Measurements from ENCODE around the gene IPCEF1. TPM values are rescaled to one million over a fixed set of nuclear protein-coding genes. Genes with fewer than 3 reads are reported as not detected.

The IPCEF1 gene
- total RNA-seq, 1 experiment from 2014 or later, result 0.52 TPM

DNA sequence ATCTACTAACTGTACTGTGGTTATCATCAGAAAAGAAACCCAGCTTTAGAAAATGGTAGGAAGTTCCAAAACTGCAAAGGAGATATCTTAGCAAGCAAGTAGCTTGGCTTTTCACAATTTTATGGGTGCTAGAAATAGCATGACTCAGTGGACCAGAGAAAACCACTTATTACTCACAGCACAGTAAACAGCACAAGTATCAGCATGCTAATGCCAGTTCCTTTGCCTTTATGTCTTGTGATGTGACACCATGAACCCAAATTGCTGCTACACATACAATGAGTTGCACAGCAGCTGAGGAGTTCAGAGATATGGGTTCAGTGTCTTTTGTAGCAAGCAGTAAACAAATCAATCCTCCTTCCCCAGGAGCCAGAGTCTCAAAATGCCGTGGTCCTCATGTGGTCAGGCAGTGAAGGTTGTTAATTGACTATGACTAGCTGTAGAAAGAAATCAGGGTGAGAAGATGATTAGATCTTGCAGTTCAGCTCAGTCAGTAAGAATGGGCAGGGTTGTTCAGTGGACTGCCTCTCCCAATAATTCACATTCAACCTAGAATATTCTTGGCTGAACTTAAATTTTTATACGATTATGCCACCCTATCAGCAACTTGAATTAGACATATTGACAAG is 244.3 kb downstream of the IPCEF1 start:
- intact Hi-C loops (cut with micrococcal nuclease; ENCODE audit: unreplicated experiment), result no loop called here
- H3K9me3 Mint-ChIP-seq (ENCODE audit: low read depth, unreplicated experiment), result no peaks in the 10 kb centered on the region
- H3K4me3 Mint-ChIP-seq (ENCODE audit: low read depth, unreplicated experiment), result no peak overlapping the region
- TF ChIP-seq, protein P1, sequence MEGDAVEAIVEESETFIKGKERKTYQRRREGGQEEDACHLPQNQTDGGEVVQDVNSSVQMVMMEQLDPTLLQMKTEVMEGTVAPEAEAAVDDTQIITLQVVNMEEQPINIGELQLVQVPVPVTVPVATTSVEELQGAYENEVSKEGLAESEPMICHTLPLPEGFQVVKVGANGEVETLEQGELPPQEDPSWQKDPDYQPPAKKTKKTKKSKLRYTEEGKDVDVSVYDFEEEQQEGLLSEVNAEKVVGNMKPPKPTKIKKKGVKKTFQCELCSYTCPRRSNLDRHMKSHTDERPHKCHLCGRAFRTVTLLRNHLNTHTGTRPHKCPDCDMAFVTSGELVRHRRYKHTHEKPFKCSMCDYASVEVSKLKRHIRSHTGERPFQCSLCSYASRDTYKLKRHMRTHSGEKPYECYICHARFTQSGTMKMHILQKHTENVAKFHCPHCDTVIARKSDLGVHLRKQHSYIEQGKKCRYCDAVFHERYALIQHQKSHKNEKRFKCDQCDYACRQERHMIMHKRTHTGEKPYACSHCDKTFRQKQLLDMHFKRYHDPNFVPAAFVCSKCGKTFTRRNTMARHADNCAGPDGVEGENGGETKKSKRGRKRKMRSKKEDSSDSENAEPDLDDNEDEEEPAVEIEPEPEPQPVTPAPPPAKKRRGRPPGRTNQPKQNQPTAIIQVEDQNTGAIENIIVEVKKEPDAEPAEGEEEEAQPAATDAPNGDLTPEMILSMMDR (IDR thresholded peaks at IDR 0.05; ENCODE audit: unreplicated experiment), result no peak
- no peaks in the 10 kb centered on the region for H3K36me3 Mint-ChIP-seq (ENCODE audit: insufficient read depth, unreplicated experiment)
- CTCF ChIA-PET, result no interaction called here
- H3K4me1 Mint-ChIP-seq (ENCODE audit: low read depth, unreplicated experiment), result no peaks in the 10 kb centered on the region
- no peak overlapping the region for H3K27ac Mint-ChIP-seq (ENCODE audit: unreplicated experiment)
- no TSS peak for BruUV-seq (replicated peaks)
- H3K27me3 Mint-ChIP-seq (ENCODE audit: unreplicated experiment), result no peaks in the 10 kb centered on the region
- no peak for DNase-seq

DNA sequence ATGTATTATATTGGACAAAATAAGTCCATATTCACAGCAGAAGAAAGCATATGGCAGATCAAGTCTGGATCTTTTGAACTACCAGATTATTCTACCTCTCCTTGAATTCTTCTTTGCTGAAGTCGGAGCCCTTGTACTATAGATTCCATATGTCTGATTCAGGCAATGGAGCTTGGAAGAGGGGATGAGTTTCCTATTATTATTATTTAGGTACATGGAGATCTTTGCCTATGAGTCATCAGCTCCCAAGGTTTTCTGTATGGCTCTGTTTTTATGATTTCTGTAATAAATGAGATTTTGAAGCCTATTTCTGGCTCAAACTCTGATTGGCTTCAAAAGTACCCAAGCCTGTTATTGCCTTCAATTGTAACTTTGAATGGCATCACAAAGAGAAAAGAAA is 245.6 kb downstream of the IPCEF1 start:
- BruUV-seq (replicated peaks), result no TSS peak
- DNase-seq, result no peak
- intact Hi-C loops (cut with micrococcal nuclease; ENCODE audit: unreplicated experiment), result no loop called here
- Mint-ChIP-seq H3K36me3 (ENCODE audit: insufficient read depth, unreplicated experiment) (no peaks in the 10 kb centered on the region), H3K4me3 (ENCODE audit: low read depth, unreplicated experiment) (no peak overlapping the region), H3K4me1 (ENCODE audit: low read depth, unreplicated experiment) (no peaks in the 10 kb centered on the region), H3K27ac (ENCODE audit: unreplicated experiment) (no peak overlapping the region), H3K27me3 (ENCODE audit: unreplicated experiment) (no peaks in the 10 kb centered on the region), H3K9me3 (ENCODE audit: low read depth, unreplicated experiment) (no peaks in the 10 kb centered on the region)
- CTCF ChIA-PET, result interaction anchor here (0.5 kb wide), 1 partner anchor 365 kb away, joined by 4 read pairs; no protein-coding TSS in a partner anchor
- TF ChIP-seq, protein P1 (IDR thresholded peaks at IDR 0.05; ENCODE audit: unreplicated experiment), result no peak

DNA sequence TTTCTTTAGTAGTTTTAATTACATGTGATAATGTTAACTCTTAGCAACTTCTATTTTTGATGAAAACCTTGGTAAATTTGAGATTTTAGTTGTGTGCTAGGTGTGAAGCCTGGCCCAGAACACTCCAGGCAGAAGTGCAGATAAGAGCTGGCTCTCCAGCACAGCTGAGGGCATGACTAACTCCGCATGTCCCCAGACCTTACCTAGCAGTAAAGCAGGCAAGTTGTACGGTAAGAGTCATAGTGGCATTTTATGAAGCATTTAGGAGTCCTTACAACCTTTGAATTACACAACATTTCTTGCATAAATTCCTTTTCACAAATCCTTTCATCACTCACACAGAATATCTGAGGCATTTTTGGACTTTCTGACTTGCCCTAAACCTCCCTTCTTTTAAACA is 250.4 kb downstream of the IPCEF1 start:
- no peak for DNase-seq
- CTCF ChIA-PET, result no interaction called here

More for the DNA sequence above, 250.4 kb downstream of the IPCEF1 start:
- BruUV-seq (replicated peaks), result no TSS peak
- H3K27ac Mint-ChIP-seq (ENCODE audit: unreplicated experiment), result no peak overlapping the region
- intact Hi-C loops (cut with micrococcal nuclease; ENCODE audit: unreplicated experiment), result no loop called here
- H3K4me3 Mint-ChIP-seq (ENCODE audit: low read depth, unreplicated experiment), result no peak overlapping the region
- TF ChIP-seq, protein P1 (IDR thresholded peaks at IDR 0.05; ENCODE audit: unreplicated experiment), result no peak
- no peaks in the 10 kb centered on the region for H3K27me3 Mint-ChIP-seq (ENCODE audit: unreplicated experiment)
- H3K9me3 Mint-ChIP-seq (ENCODE audit: low read depth, unreplicated experiment), result no peaks in the 10 kb centered on the region
- H3K36me3 Mint-ChIP-seq (ENCODE audit: insufficient read depth, unreplicated experiment), result no peaks in the 10 kb centered on the region
- no peaks in the 10 kb centered on the region for H3K4me1 Mint-ChIP-seq (ENCODE audit: low read depth, unreplicated experiment)

Other genes starting within 250 kb of the IPCEF1 start
- 4.0 and 4.7 TPM in 2 replicates for gene CNKSR3, start 153.9 kb upstream of the IPCEF1 start, total RNA-seq (2022)